ENCODE data around the gene GRIK1.

GRIK1 gene

GRCh38 chr21:29940991-29941390 is 1.2 kb upstream of the GRIK1 start:
- Histone ChIP-seq H4K8ac (ENCODE audit: low read depth, low read length) (no peak overlapping the region), H2BK12ac (ENCODE audit: low read length) (no peak overlapping the region), H3K9ac (ENCODE audit: low read depth, low read length, poor library complexity) (no peak overlapping the region), H3K23ac (ENCODE audit: low read depth, low read length, poor library complexity) (no peak overlapping the region), H3K4me3 (ENCODE audit: low read length in 2 of 2) (no peak overlapping the region), H3K4me2 (ENCODE audit: insufficient read depth, low read length, poor library complexity, severe bottlenecking) (no peak overlapping the region), H2AK5ac (ENCODE audit: low read depth, low read length) (no peak overlapping the region), H3K36me3 (replicated peaks in 1 of 2; ENCODE audit: control insufficient read depth in 2 of 2, insufficient read depth in 2 of 2, low read length in 2 of 2) (no peaks in the 10 kb centered on the region), H3K9me3 (replicated peaks in 1 of 2; ENCODE audit: control insufficient read depth in 2 of 2, insufficient read depth in 1 of 2, low read depth in 1 of 2, low read length in 2 of 2) (peaks cover 0 to 3% of the 10 kb centered on the region in 2 donors), H2AFZ (ENCODE audit: low read length) (no peak overlapping the region), H3K27ac (replicated peaks; ENCODE audit: low read length) (no peak overlapping the region), H3K14ac (ENCODE audit: low read length) (no peak overlapping the region), H3K4me1 (ENCODE audit: control insufficient read depth in 2 of 2, insufficient read depth in 1 of 2, low read depth in 1 of 2, low read length in 2 of 2) (peaks cover 0 to 1% of the 10 kb centered on the region in 2 donors), H2BK5ac (ENCODE audit: low read length) (no peak overlapping the region), H4K91ac (ENCODE audit: low read depth, low read length, poor library complexity) (no peak overlapping the region), H2BK120ac (ENCODE audit: low read depth, low read length) (no peak overlapping the region), H3K4ac (ENCODE audit: low read length) (no peak overlapping the region), H3K18ac (ENCODE audit: low read length) (no peak overlapping the region), H3K27me3 (ENCODE audit: control insufficient read depth in 3 of 3, insufficient read depth in 3 of 3, low read depth in 1 of 3, low read length in 3 of 3) (peaks cover 0 to 77% (median 27%) of the 10 kb centered on the region in 3 experiments), H2BK15ac (ENCODE audit: low read length) (no peak overlapping the region), H3K79me1 (ENCODE audit: low read depth, low read length) (no peaks in the 10 kb centered on the region)
- no CpG with 5 or more reads among the region's 2 CpGs for WGBS, 2 donors (ENCODE audit: extremely low coverage in 2 of 2, insufficient read length in 2 of 2, insufficient replicate concordance in 1 of 2)
- no peak for DNase-seq (ENCODE audit: low spot score)

- H3K9me3 ChIP-seq (replicated peaks in 1 of 2; ENCODE audit: control insufficient read depth in 2 of 2, insufficient read depth in 1 of 2, low read depth in 1 of 2, low read length in 2 of 2): peaks cover 0 to 3% of the 10 kb centered on the region in 2 donors
- no peak overlapping the region for H4K8ac ChIP-seq (ENCODE audit: low read depth, low read length)
- H3K23ac ChIP-seq (ENCODE audit: low read depth, low read length, poor library complexity): no peak overlapping the region
- no peak overlapping the region for H2BK15ac ChIP-seq (ENCODE audit: low read length)
- no peak for DNase-seq (ENCODE audit: low spot score)
- H3K27ac ChIP-seq (replicated peaks; ENCODE audit: low read length): no peak overlapping the region
- H3K4ac ChIP-seq (ENCODE audit: low read length): no peak overlapping the region
- no peak overlapping the region for H3K18ac ChIP-seq (ENCODE audit: low read length)
- H3K14ac ChIP-seq (ENCODE audit: low read length): no peak overlapping the region
- H3K9ac ChIP-seq (ENCODE audit: low read depth, low read length, poor library complexity): no peak overlapping the region
- H2BK5ac ChIP-seq (ENCODE audit: low read length): no peak overlapping the region
- H3K79me1 ChIP-seq (ENCODE audit: low read depth, low read length): no peaks in the 10 kb centered on the region
- H2AK5ac ChIP-seq (ENCODE audit: low read depth, low read length): no peak overlapping the region
- H3K4me1 ChIP-seq (ENCODE audit: control insufficient read depth in 2 of 2, insufficient read depth in 1 of 2, low read depth in 1 of 2, low read length in 2 of 2): peaks cover 0 to 1% of the 10 kb centered on the region in 2 donors
- no peak overlapping the region for H2BK120ac ChIP-seq (ENCODE audit: low read depth, low read length)
- H3K4me2 ChIP-seq (ENCODE audit: insufficient read depth, low read length, poor library complexity, severe bottlenecking): peak overlapping the region; percentile 90
- peak overlapping the region; percentile 54 to 84 for H3K4me3 ChIP-seq (ENCODE audit: low read length in 2 of 2)
- no peaks in the 10 kb centered on the region for H3K36me3 ChIP-seq (replicated peaks in 1 of 2; ENCODE audit: control insufficient read depth in 2 of 2, insufficient read depth in 2 of 2, low read length in 2 of 2)
- H2AFZ ChIP-seq (ENCODE audit: low read length): peak overlapping the region; percentile 98
- no CpG with 5 or more reads among the region's 6 CpGs for WGBS, 2 donors (ENCODE audit: extremely low coverage in 2 of 2, insufficient read length in 2 of 2, insufficient replicate concordance in 1 of 2)
- peaks cover 0 to 76% (median 27%) of the 10 kb centered on the region in 3 experiments for H3K27me3 ChIP-seq (ENCODE audit: control insufficient read depth in 3 of 3, insufficient read depth in 3 of 3, low read depth in 1 of 3, low read length in 3 of 3)
- no peak overlapping the region for H4K91ac ChIP-seq (ENCODE audit: low read depth, low read length, poor library complexity)
- no peak overlapping the region for H2BK12ac ChIP-seq (ENCODE audit: low read length)
These were observed 565 bp upstream of the GRIK1 start for GRCh38 chr21:29940361-29940760.

- Histone ChIP-seq H4K91ac (ENCODE audit: low read depth, low read length, poor library complexity) (no peak overlapping the region), H3K9me3 (replicated peaks in 1 of 2; ENCODE audit: control insufficient read depth in 2 of 2, insufficient read depth in 1 of 2, low read depth in 1 of 2, low read length in 2 of 2) (peaks cover 0 to 3% of the 10 kb centered on the region in 2 donors), H3K79me1 (ENCODE audit: low read depth, low read length) (no peaks in the 10 kb centered on the region), H2BK120ac (ENCODE audit: low read depth, low read length) (peak overlapping the region; percentile 6), H2BK5ac (ENCODE audit: low read length) (no peak overlapping the region), H2AK5ac (ENCODE audit: low read depth, low read length) (no peak overlapping the region), H3K4me2 (ENCODE audit: insufficient read depth, low read length, poor library complexity, severe bottlenecking) (peak overlapping the region; percentile 90), H3K36me3 (replicated peaks in 1 of 2; ENCODE audit: control insufficient read depth in 2 of 2, insufficient read depth in 2 of 2, low read length in 2 of 2) (no peaks in the 10 kb centered on the region), H2BK15ac (ENCODE audit: low read length) (peak overlapping the region; percentile 97), H3K18ac (ENCODE audit: low read length) (peak overlapping the region; percentile 89), H3K27me3 (ENCODE audit: control insufficient read depth in 3 of 3, insufficient read depth in 3 of 3, low read depth in 1 of 3, low read length in 3 of 3) (peaks cover 0 to 77% (median 27%) of the 10 kb centered on the region in 3 experiments), H3K27ac (replicated peaks; ENCODE audit: low read length) (no peak overlapping the region), H2BK12ac (ENCODE audit: low read length) (no peak overlapping the region), H3K14ac (ENCODE audit: low read length) (no peak overlapping the region), H3K9ac (ENCODE audit: low read depth, low read length, poor library complexity) (peak overlapping the region; percentile 83), H3K4me3 (ENCODE audit: low read length in 2 of 2) (peak overlapping the region; percentile 54 to 84), H3K4ac (ENCODE audit: low read length) (no peak overlapping the region), H3K23ac (ENCODE audit: low read depth, low read length, poor library complexity) (peak overlapping the region; percentile 81), H3K4me1 (ENCODE audit: control insufficient read depth in 2 of 2, insufficient read depth in 1 of 2, low read depth in 1 of 2, low read length in 2 of 2) (peaks cover 0 to 1% of the 10 kb centered on the region in 2 donors), H4K8ac (ENCODE audit: low read depth, low read length) (no peak overlapping the region), H2AFZ (ENCODE audit: low read length) (peak overlapping the region; percentile 98)
- WGBS, 2 donors (ENCODE audit: extremely low coverage in 2 of 2, insufficient read length in 2 of 2, insufficient replicate concordance in 1 of 2): no CpG with 5 or more reads among the region's 62 CpGs
- peak; percentile 41 for DNase-seq (ENCODE audit: low spot score)
These were observed 482 bp downstream of the GRIK1 start for GRCh38 chr21:29939104-29939923.

GRCh38 chr21:29938776-29939103 is 1.1 kb downstream of the GRIK1 start:
- Histone ChIP-seq H3K4ac (ENCODE audit: low read length) (no peak overlapping the region), H2AK5ac (ENCODE audit: low read depth, low read length) (no peak overlapping the region), H3K27me3 (ENCODE audit: control insufficient read depth in 3 of 3, insufficient read depth in 3 of 3, low read depth in 1 of 3, low read length in 3 of 3) (peaks cover 0 to 82% (median 27%) of the 10 kb centered on the region in 3 experiments), H3K4me1 (ENCODE audit: control insufficient read depth in 2 of 2, insufficient read depth in 1 of 2, low read depth in 1 of 2, low read length in 2 of 2) (peaks cover 0 to 1% of the 10 kb centered on the region in 2 donors), H2BK120ac (ENCODE audit: low read depth, low read length) (no peak overlapping the region), H3K9ac (ENCODE audit: low read depth, low read length, poor library complexity) (peak overlapping the region; percentile 83), H3K18ac (ENCODE audit: low read length) (peak overlapping the region; percentile 25), H3K27ac (replicated peaks; ENCODE audit: low read length) (no peak overlapping the region), H3K79me1 (ENCODE audit: low read depth, low read length) (no peaks in the 10 kb centered on the region), H2AFZ (ENCODE audit: low read length) (peak overlapping the region; percentile 98), H3K9me3 (replicated peaks in 1 of 2; ENCODE audit: control insufficient read depth in 2 of 2, insufficient read depth in 1 of 2, low read depth in 1 of 2, low read length in 2 of 2) (peaks cover 0 to 3% of the 10 kb centered on the region in 2 donors), H2BK12ac (ENCODE audit: low read length) (no peak overlapping the region), H3K23ac (ENCODE audit: low read depth, low read length, poor library complexity) (peak overlapping the region; percentile 81), H3K4me3 (ENCODE audit: low read length in 2 of 2) (peak overlapping the region; percentile 54 to 84), H3K36me3 (replicated peaks in 1 of 2; ENCODE audit: control insufficient read depth in 2 of 2, insufficient read depth in 2 of 2, low read length in 2 of 2) (no peaks in the 10 kb centered on the region), H4K8ac (ENCODE audit: low read depth, low read length) (no peak overlapping the region), H4K91ac (ENCODE audit: low read depth, low read length, poor library complexity) (no peak overlapping the region), H3K14ac (ENCODE audit: low read length) (no peak overlapping the region), H2BK15ac (ENCODE audit: low read length) (peak overlapping the region; percentile 97), H2BK5ac (ENCODE audit: low read length) (no peak overlapping the region), H3K4me2 (ENCODE audit: insufficient read depth, low read length, poor library complexity, severe bottlenecking) (peak overlapping the region; percentile 90)
- no CpG with 5 or more reads among the region's 11 CpGs for WGBS, 2 donors (ENCODE audit: extremely low coverage in 2 of 2, insufficient read length in 2 of 2, insufficient replicate concordance in 1 of 2)
- no peak for DNase-seq (ENCODE audit: low spot score)

Data from neuronal stem cell (in vitro differentiated cells).